BJ (cell line): ENCODE data around the gene ACHE. TPM values are rescaled to one million over a fixed set of nuclear protein-coding genes. Genes with fewer than 3 reads are reported as not detected.

Experiments
- CTCF ChIA-PET: fragments of 350-600 bp; formaldehyde crosslinking; extraction: SDS; loops from one replicate; lab custom pipeline; 2021; ENCODE audit warnings: antibody characterized with exemption, inconsistent platforms; lab: Yijun Ruan, JAX
- POLR2A ChIA-PET: fragments of 300-600 bp; sonication (Branson Sonifier 250); formaldehyde crosslinking; extraction: SDS; loops from one replicate; lab custom pipeline; 2021; ENCODE audit warnings: antibody characterized with exemption; lab: Charles Lee
- DNase-seq: peaks from one replicate; pipeline ENCODE4 v3.0.0-alpha.2; 2011; ENCODE audit warnings: low read depth
- H3K27me3 ChIP-seq: 2 replicates; pipeline ENCODE4 v1.6.0; 2011; ENCODE audit warnings: low read length; ENCODE audit not compliant: control insufficient read depth, insufficient read depth
- H3K36me3 ChIP-seq: 2 replicates; pipeline ENCODE4 v1.5.1; 2011; ENCODE audit warnings: low read length; ENCODE audit not compliant: control insufficient read depth, insufficient read depth
- H3K4me3 ChIP-seq: 2 replicates; pipeline ENCODE4 v1.5.1; 2011; ENCODE audit warnings: low read depth, mild to moderate bottlenecking, control low read depth, low read length
- CTCF ChIP-seq: IDR thresholded peaks from 2 replicates; pipeline ENCODE4 v1.5.1; 2011; ENCODE audit warnings: low read depth, mild to moderate bottlenecking, control low read depth, inconsistent platforms, low read length, moderate library complexity; ENCODE audit not compliant: insufficient read depth
- polyA plus RNA-seq: library from polyadenylated mRNA; depleted of rRNA; stranded (reverse); fragments of >200 nt; gene quantifications from 2 replicates; pipeline ENCODE4 v1.2.3, GENCODE V29; 2011; rRNA removed
- small RNA-seq: library from RNA; depleted of rRNA; stranded (forward); fragments of <200 nt; gene quantifications from one replicate; pipeline ENCODE3, GENCODE V24; 2012; ENCODE audit warnings: low replicate concordance, low read depth; ENCODE audit not compliant: insufficient read length

Gene ACHE
- polyA plus RNA-seq, 1 experiment: 0.22 TPM

- DNase-seq: no peak
- Histone ChIP-seq H3K36me3 (no peaks in the 10 kb centered on the region), H3K4me3 (no peak overlapping the region), H3K27me3 (no peaks in the 10 kb centered on the region)
- ChIA-PET POLR2A (no interaction called here), CTCF (interaction anchor here (1.0 kb wide), 2 partner anchors 45 to 142 kb away, joined by 3 read pairs; partner anchors contain the start of gene POP7)
- TF ChIP-seq CTCF: no peak
Measured at GRCh38 chr7:100847360-100847759, 48.3 kb downstream of the ACHE start.

- ChIA-PET POLR2A (no interaction called here), CTCF (no interaction called here)
- no peak overlapping the region for H3K4me3 ChIP-seq
- TF ChIP-seq CTCF: no peak
- DNase-seq: no peak
- H3K36me3 ChIP-seq: no peaks in the 10 kb centered on the region
- H3K27me3 ChIP-seq: no peaks in the 10 kb centered on the region
Measured at GRCh38 chr7:100840470-100841100, 55.1 kb downstream of the ACHE start.

Small RNA genes lying within 50 kb of the gene (small RNA-seq; reads per million reads assigned to genes)
- gene RN7SL549P: not detected
- not detected for gene RPS29P15

Other genes with a start within 250 kb of the ACHE start
- not detected in 2 replicates for gene ACTL6B, start 239.4 kb downstream of the ACHE start, polyA plus RNA-seq
- gene GNB2, start 222.1 kb downstream of the ACHE start, polyA plus RNA-seq: 87.4 and 172 TPM in 2 replicates
- gene GIGYF1, start 201.6 kb downstream of the ACHE start, polyA plus RNA-seq: 5.7 and 7.6 TPM in 2 replicates
- 24.5 and 35.2 TPM in 2 replicates for gene POP7, start 189.8 kb downstream of the ACHE start, polyA plus RNA-seq
- not detected in 2 replicates for gene EPO, start 175.4 kb downstream of the ACHE start, polyA plus RNA-seq
- gene ZAN, start 162.3 kb downstream of the ACHE start, polyA plus RNA-seq: not detected in 2 replicates
- gene EPHB4, start 68.4 kb downstream of the ACHE start, polyA plus RNA-seq: 23.8 and 30.5 TPM in 2 replicates
- 14.2 and 23.1 TPM in 2 replicates for gene SLC12A9, start 43.2 kb downstream of the ACHE start, polyA plus RNA-seq
- 70.3 and 105 TPM in 2 replicates for gene TRIP6, start 28.5 kb downstream of the ACHE start, polyA plus RNA-seq
- 37.4 and 47.1 TPM in 2 replicates for gene SRRT, start 20.8 kb downstream of the ACHE start, polyA plus RNA-seq
- gene UFSP1, start 6.2 kb downstream of the ACHE start, polyA plus RNA-seq: 1.1 and 2.0 TPM in 2 replicates
- gene MUC3A, start 53.6 kb upstream of the ACHE start, polyA plus RNA-seq: not detected in 2 replicates
- 0.89 and 2.0 TPM in 2 replicates for gene MUC12, start 73.7 kb upstream of the ACHE start, polyA plus RNA-seq
- gene MUC17, start 124.2 kb upstream of the ACHE start, polyA plus RNA-seq: not detected in 2 replicates
- 3.2 and 4.9 TPM in 2 replicates for gene TRIM56, start 189.6 kb upstream of the ACHE start, polyA plus RNA-seq
- 1,118 and 1,433 TPM in 2 replicates for gene SERPINE1, start 231.2 kb upstream of the ACHE start, polyA plus RNA-seq